ENCODE measurements around the gene GTF2F2.

GTF2F2 gene

GRCh38 chr13:45191874-45192273 is 71.6 kb downstream of the GTF2F2 start:
- no peak overlapping the region for H3K27ac ChIP-seq (ENCODE audit: insufficient read depth in 1 of 2, low read depth in 1 of 2, low read length in 2 of 2, poor library complexity in 1 of 2, severe bottlenecking in 2 of 2)
- no peaks in the 10 kb centered on the region for H3K9me3 ChIP-seq (ENCODE audit: control extremely low read depth in 1 of 5, control insufficient read depth in 4 of 5, insufficient read depth in 2 of 5, low read depth in 1 of 5, low read length in 4 of 5)
- no peaks in the 10 kb centered on the region for H3K27me3 ChIP-seq (replicated peaks in 2 of 5; ENCODE audit: control insufficient read depth in 4 of 5, insufficient read depth in 5 of 5, low read length in 4 of 5)
- H3K4me3 ChIP-seq (ENCODE audit: control insufficient read depth in 1 of 7, extremely low read depth in 1 of 7, insufficient read depth in 4 of 7, low read depth in 2 of 7, low read length in 6 of 7) = no peak overlapping the region
- no peak for DNase-seq
- peaks cover 4 to 13% (median 6%) of the 10 kb centered on the region in 4 experiments for H3K4me1 ChIP-seq (ENCODE audit: control extremely low read depth in 1 of 4, control insufficient read depth in 4 of 4, insufficient read depth in 4 of 4, low read length in 3 of 4)
- peaks cover 0 to 6% (median 2%) of the 10 kb centered on the region in 4 experiments for H3K36me3 ChIP-seq (ENCODE audit: control insufficient read depth in 4 of 4, insufficient read depth in 4 of 4, low read length in 3 of 4)
- ChIA-PET CTCF (interaction anchor here (0.7 to 2.1 kb wide), 4 partner anchors 19 to 145 kb away, joined by 3 to 8 read pairs (median 3); no protein-coding TSS in a partner anchor), POLR2A (no interaction called here)
- no CpG with 5 or more reads among the region's 1 CpG for WGBS (ENCODE audit: insufficient coverage)

GRCh38 chr13:45194081-45194939 is 74.0 kb downstream of the GTF2F2 start:
- DNase-seq = no peak

GRCh38 chr13:45195421-45195820 is 75.1 kb downstream of the GTF2F2 start:
- H3K4me3 ChIP-seq (ENCODE audit: control insufficient read depth in 1 of 7, extremely low read depth in 1 of 7, insufficient read depth in 4 of 7, low read depth in 2 of 7, low read length in 6 of 7) = peak overlapping the region in 1 of 7 experiments; percentile 10
- POLR2A ChIA-PET = no interaction called here
- CTCF ChIA-PET = interaction anchor here (0.6 to 0.8 kb wide), 2 partner anchors 21 to 119 kb away, joined by 3 read pairs; no protein-coding TSS in a partner anchor
- no CpG with 5 or more reads among the region's 1 CpG for WGBS (ENCODE audit: insufficient coverage)
- H3K4me1 ChIP-seq (ENCODE audit: control extremely low read depth in 1 of 4, control insufficient read depth in 4 of 4, insufficient read depth in 4 of 4, low read length in 3 of 4) = peaks cover 4 to 16% (median 6%) of the 10 kb centered on the region in 4 experiments
- H3K9me3 ChIP-seq (ENCODE audit: control extremely low read depth in 1 of 5, control insufficient read depth in 4 of 5, insufficient read depth in 2 of 5, low read depth in 1 of 5, low read length in 4 of 5) = no peaks in the 10 kb centered on the region
- DNase-seq = peak in 2 of 3 donors; percentile 21 to 29
- H3K27me3 ChIP-seq (replicated peaks in 2 of 5; ENCODE audit: control insufficient read depth in 4 of 5, insufficient read depth in 5 of 5, low read length in 4 of 5) = no peaks in the 10 kb centered on the region
- peak overlapping the region in 1 of 2 experiments; percentile 27 for H3K27ac ChIP-seq (ENCODE audit: insufficient read depth in 1 of 2, low read depth in 1 of 2, low read length in 2 of 2, poor library complexity in 1 of 2, severe bottlenecking in 2 of 2)
- peaks cover 0 to 7% (median 2%) of the 10 kb centered on the region in 4 experiments for H3K36me3 ChIP-seq (ENCODE audit: control insufficient read depth in 4 of 4, insufficient read depth in 4 of 4, low read length in 3 of 4)

More at GRCh38 chr13:45194081-45194939, 74.0 kb downstream of the GTF2F2 start:
- Histone ChIP-seq H3K9me3 (ENCODE audit: control extremely low read depth in 1 of 5, control insufficient read depth in 4 of 5, insufficient read depth in 2 of 5, low read depth in 1 of 5, low read length in 4 of 5) (no peaks in the 10 kb centered on the region), H3K4me3 (ENCODE audit: control insufficient read depth in 1 of 7, extremely low read depth in 1 of 7, insufficient read depth in 4 of 7, low read depth in 2 of 7, low read length in 6 of 7) (no peak overlapping the region), H3K36me3 (ENCODE audit: control insufficient read depth in 4 of 4, insufficient read depth in 4 of 4, low read length in 3 of 4) (peaks cover 0 to 7% (median 2%) of the 10 kb centered on the region in 4 experiments), H3K27ac (ENCODE audit: insufficient read depth in 1 of 2, low read depth in 1 of 2, low read length in 2 of 2, poor library complexity in 1 of 2, severe bottlenecking in 2 of 2) (no peak overlapping the region), H3K27me3 (replicated peaks in 2 of 5; ENCODE audit: control insufficient read depth in 4 of 5, insufficient read depth in 5 of 5, low read length in 4 of 5) (no peaks in the 10 kb centered on the region), H3K4me1 (ENCODE audit: control extremely low read depth in 1 of 4, control insufficient read depth in 4 of 4, insufficient read depth in 4 of 4, low read length in 3 of 4) (peaks cover 4 to 13% (median 6%) of the 10 kb centered on the region in 4 experiments)
- WGBS (ENCODE audit: insufficient coverage) = 91% methylated on average over 10 of the region's 15 CpGs
- ChIA-PET POLR2A (no interaction called here), CTCF (no interaction called here)

GRCh38 chr13:45196096-45196495 is 75.8 kb downstream of the GTF2F2 start:
- Histone ChIP-seq H3K27me3 (replicated peaks in 2 of 5; ENCODE audit: control insufficient read depth in 4 of 5, insufficient read depth in 5 of 5, low read length in 4 of 5) (no peaks in the 10 kb centered on the region), H3K36me3 (ENCODE audit: control insufficient read depth in 4 of 4, insufficient read depth in 4 of 4, low read length in 3 of 4) (peaks cover 0 to 7% (median 2%) of the 10 kb centered on the region in 4 experiments), H3K4me1 (ENCODE audit: control extremely low read depth in 1 of 4, control insufficient read depth in 4 of 4, insufficient read depth in 4 of 4, low read length in 3 of 4) (peaks cover 4 to 16% (median 6%) of the 10 kb centered on the region in 4 experiments), H3K9me3 (ENCODE audit: control extremely low read depth in 1 of 5, control insufficient read depth in 4 of 5, insufficient read depth in 2 of 5, low read depth in 1 of 5, low read length in 4 of 5) (no peaks in the 10 kb centered on the region), H3K27ac (ENCODE audit: insufficient read depth in 1 of 2, low read depth in 1 of 2, low read length in 2 of 2, poor library complexity in 1 of 2, severe bottlenecking in 2 of 2) (no peak overlapping the region), H3K4me3 (ENCODE audit: control insufficient read depth in 1 of 7, extremely low read depth in 1 of 7, insufficient read depth in 4 of 7, low read depth in 2 of 7, low read length in 6 of 7) (no peak overlapping the region)
- WGBS (ENCODE audit: insufficient coverage) = no CpG with 5 or more reads among the region's 3 CpGs
- ChIA-PET POLR2A (interaction anchor here (0.6 kb wide), 1 partner anchor 105 kb away, joined by 3 read pairs; no protein-coding TSS in a partner anchor), CTCF (interaction anchor here (0.8 kb wide), 1 partner anchor 22 kb away, joined by 3 read pairs; no protein-coding TSS in a partner anchor)
- DNase-seq = peak in 2 of 3 donors; percentile 17 to 43

GRCh38 chr13:45196622-45197021 is 76.3 kb downstream of the GTF2F2 start:
- Histone ChIP-seq H3K27ac (ENCODE audit: insufficient read depth in 1 of 2, low read depth in 1 of 2, low read length in 2 of 2, poor library complexity in 1 of 2, severe bottlenecking in 2 of 2) (no peak overlapping the region), H3K9me3 (ENCODE audit: control extremely low read depth in 1 of 5, control insufficient read depth in 4 of 5, insufficient read depth in 2 of 5, low read depth in 1 of 5, low read length in 4 of 5) (no peaks in the 10 kb centered on the region), H3K36me3 (ENCODE audit: control insufficient read depth in 4 of 4, insufficient read depth in 4 of 4, low read length in 3 of 4) (peaks cover 0 to 8% (median 2%) of the 10 kb centered on the region in 4 experiments), H3K4me1 (ENCODE audit: control extremely low read depth in 1 of 4, control insufficient read depth in 4 of 4, insufficient read depth in 4 of 4, low read length in 3 of 4) (peaks cover 4 to 16% (median 6%) of the 10 kb centered on the region in 4 experiments), H3K27me3 (replicated peaks in 2 of 5; ENCODE audit: control insufficient read depth in 4 of 5, insufficient read depth in 5 of 5, low read length in 4 of 5) (no peaks in the 10 kb centered on the region), H3K4me3 (ENCODE audit: control insufficient read depth in 1 of 7, extremely low read depth in 1 of 7, insufficient read depth in 4 of 7, low read depth in 2 of 7, low read length in 6 of 7) (no peak overlapping the region)
- POLR2A ChIA-PET = no interaction called here
- CTCF ChIA-PET = no interaction called here
- 100% methylated on average over 1 of the region's 1 CpG for WGBS (ENCODE audit: insufficient coverage)
- no peak for DNase-seq

- Histone ChIP-seq H3K27ac (ENCODE audit: insufficient read depth in 1 of 2, low read depth in 1 of 2, low read length in 2 of 2, poor library complexity in 1 of 2, severe bottlenecking in 2 of 2) (no peak overlapping the region), H3K27me3 (replicated peaks in 2 of 5; ENCODE audit: control insufficient read depth in 4 of 5, insufficient read depth in 5 of 5, low read length in 4 of 5) (no peaks in the 10 kb centered on the region), H3K4me1 (ENCODE audit: control extremely low read depth in 1 of 4, control insufficient read depth in 4 of 4, insufficient read depth in 4 of 4, low read length in 3 of 4) (peaks cover 4 to 16% (median 6%) of the 10 kb centered on the region in 4 experiments), H3K36me3 (ENCODE audit: control insufficient read depth in 4 of 4, insufficient read depth in 4 of 4, low read length in 3 of 4) (peaks cover 0 to 11% (median 2%) of the 10 kb centered on the region in 4 experiments), H3K9me3 (ENCODE audit: control extremely low read depth in 1 of 5, control insufficient read depth in 4 of 5, insufficient read depth in 2 of 5, low read depth in 1 of 5, low read length in 4 of 5) (no peaks in the 10 kb centered on the region), H3K4me3 (ENCODE audit: control insufficient read depth in 1 of 7, extremely low read depth in 1 of 7, insufficient read depth in 4 of 7, low read depth in 2 of 7, low read length in 6 of 7) (no peak overlapping the region)
- WGBS (ENCODE audit: insufficient coverage) = 100% methylated on average over 2 of the region's 2 CpGs
- CTCF ChIA-PET = interaction anchor here (0.6 kb wide), 1 partner anchor 9 kb away, joined by 3 read pairs; no protein-coding TSS in a partner anchor
- POLR2A ChIA-PET = no interaction called here
- no peak for DNase-seq
Measured at GRCh38 chr13:45198041-45198440, 77.7 kb downstream of the GTF2F2 start.

GRCh38 chr13:45198924-45199323 is 78.6 kb downstream of the GTF2F2 start:
- Histone ChIP-seq H3K27ac (ENCODE audit: insufficient read depth in 1 of 2, low read depth in 1 of 2, low read length in 2 of 2, poor library complexity in 1 of 2, severe bottlenecking in 2 of 2) (no peak overlapping the region), H3K4me3 (ENCODE audit: control insufficient read depth in 1 of 7, extremely low read depth in 1 of 7, insufficient read depth in 4 of 7, low read depth in 2 of 7, low read length in 6 of 7) (no peak overlapping the region), H3K36me3 (ENCODE audit: control insufficient read depth in 4 of 4, insufficient read depth in 4 of 4, low read length in 3 of 4) (peaks cover 0 to 11% (median 2%) of the 10 kb centered on the region in 4 experiments), H3K4me1 (ENCODE audit: control extremely low read depth in 1 of 4, control insufficient read depth in 4 of 4, insufficient read depth in 4 of 4, low read length in 3 of 4) (peaks cover 4 to 16% (median 6%) of the 10 kb centered on the region in 4 experiments), H3K27me3 (replicated peaks in 2 of 5; ENCODE audit: control insufficient read depth in 4 of 5, insufficient read depth in 5 of 5, low read length in 4 of 5) (no peaks in the 10 kb centered on the region), H3K9me3 (ENCODE audit: control extremely low read depth in 1 of 5, control insufficient read depth in 4 of 5, insufficient read depth in 2 of 5, low read depth in 1 of 5, low read length in 4 of 5) (no peaks in the 10 kb centered on the region)
- DNase-seq = no peak
- 100% methylated on average over 2 of the region's 3 CpGs for WGBS (ENCODE audit: insufficient coverage)
- ChIA-PET CTCF (interaction anchor here (0.6 to 1.4 kb wide), 2 partner anchors 152 to 158 kb away, joined by 3 to 4 read pairs; no protein-coding TSS in a partner anchor), POLR2A (interaction anchor here (1.1 kb wide), 1 partner anchor 8 kb away, joined by 3 read pairs; no protein-coding TSS in a partner anchor)

Data from common myeloid progenitor, CD34-positive (primary cell).